Measurements from ENCODE around the gene DNAJC24.

DNAJC24 gene

GRCh38 chr11:31417357-31417756 lies 47.7 kb downstream of the DNAJC24 start:
- no peak for DNase-seq

- no peak for DNase-seq
Observed at GRCh38 chr11:31417816-31418215, 48.2 kb downstream of the DNAJC24 start.

- no peak for DNase-seq
Observed at GRCh38 chr11:31419138-31419537, 49.5 kb downstream of the DNAJC24 start.

- DNase-seq, result no peak
Observed at GRCh38 chr11:31419669-31420068, 50.0 kb downstream of the DNAJC24 start.

GRCh38 chr11:31421820-31422219 lies 52.2 kb downstream of the DNAJC24 start:
- no peak for DNase-seq

- DNase-seq, result no peak
Observed at GRCh38 chr11:31422703-31423102, 53.0 kb downstream of the DNAJC24 start.

- no peak for DNase-seq
Observed at GRCh38 chr11:31424652-31425051, 55.0 kb downstream of the DNAJC24 start.

- no peak for DNase-seq
Observed at GRCh38 chr11:31433851-31434250, 64.2 kb downstream of the DNAJC24 start.

- DNase-seq, result no peak
Observed at GRCh38 chr11:31437742-31438435, 68.2 kb downstream of the DNAJC24 start.

GRCh38 chr11:31441296-31441695 lies 71.6 kb downstream of the DNAJC24 start:
- no peak for DNase-seq

GRCh38 chr11:31442086-31442485 lies 72.4 kb downstream of the DNAJC24 start:
- no peak for DNase-seq

- no peak for DNase-seq
Observed at GRCh38 chr11:31443802-31444201, 74.1 kb downstream of the DNAJC24 start.

- DNase-seq, result no peak
Observed at GRCh38 chr11:31445621-31446020, 76.0 kb downstream of the DNAJC24 start.

- no peak for DNase-seq
Observed at GRCh38 chr11:31449040-31449439, 79.4 kb downstream of the DNAJC24 start.

- DNase-seq, result no peak
Observed at GRCh38 chr11:31450841-31451240, 81.2 kb downstream of the DNAJC24 start.

GRCh38 chr11:31455177-31455576 lies 85.5 kb downstream of the DNAJC24 start:
- DNase-seq, result no peak

GRCh38 chr11:31464436-31464835 lies 94.8 kb downstream of the DNAJC24 start:
- DNase-seq, result no peak

- DNase-seq, result no peak
Observed at GRCh38 chr11:31474083-31474482, 104.4 kb downstream of the DNAJC24 start.

GRCh38 chr11:31477528-31478222 lies 108.0 kb downstream of the DNAJC24 start:
- DNase-seq, result no peak

GRCh38 chr11:31478223-31478590 lies 108.5 kb downstream of the DNAJC24 start:
- no peak for DNase-seq

- no peak for DNase-seq
Observed at GRCh38 chr11:31479066-31479465, 109.4 kb downstream of the DNAJC24 start.

- DNase-seq, result no peak
Observed at GRCh38 chr11:31480930-31481329, 111.3 kb downstream of the DNAJC24 start.

Data from T-helper 1 cell (primary cell).